K562 (cell line): ENCODE results near the gene IMP4. TPM values are rescaled to one million over a fixed set of nuclear protein-coding genes. Genes with fewer than 3 reads are reported as not detected.

Experiments used
- BMI1 ChIP-seq: fragments of 150-350 bp; IDR thresholded peaks from 2 replicates; pipeline ENCODE4 v1.6.1; 2014; ENCODE audit warnings: low read length
- CXXC5 ChIP-seq: fragments of 250-450 bp; sonication (Bioruptor Pico); IDR thresholded peaks from 2 replicates; pipeline ENCODE4 v1.8.0; 2022; ENCODE audit warnings: inconsistent platforms, mild to moderate bottlenecking, moderate library complexity
- DDX20 ChIP-seq: fragments of 450-650 bp; IDR thresholded peaks from 2 replicates; pipeline ENCODE4 v1.6.1; 2016; ENCODE audit warnings: missing genetic modification characterization, low read depth, mild to moderate bottlenecking, missing compliant biosample characterization, moderate library complexity
- GABPA ChIP-seq: fragments of 200-800 bp; sonication (Bioruptor generic); conservative IDR thresholded peaks from 2 replicates; pipeline ENCODE4 v1.6.1; 2016; ENCODE audit warnings: low read depth, missing genetic modification characterization, missing compliant biosample characterization
- HLTF ChIP-seq: fragments of 450-650 bp; IDR thresholded peaks from 2 replicates; pipeline ENCODE4 v1.6.1; 2016
- HMG20B ChIP-seq: fragments of 250-450 bp; sonication (Bioruptor Pico); IDR thresholded peaks from 2 replicates; pipeline ENCODE4 v1.5.0; 2021; ENCODE audit warnings: mild to moderate bottlenecking
- MAZ ChIP-seq, 2 experiments: fragments of 450-650 bp in 1 of 2; sonication (generic) in 1 of 2; formaldehyde crosslinking; IDR thresholded peaks in 1 of 2; conservative IDR thresholded peaks in 1 of 2; 2 replicates each; pipeline versions ENCODE4 v1.4.0 to v1.5.0; 2020; ENCODE audit warnings: mild to moderate bottlenecking in 1 of 2, missing genetic modification reagents in 1 of 2
- MBD1 ChIP-seq: fragments of 250-450 bp; sonication (Bioruptor Pico); IDR thresholded peaks from 2 replicates; pipeline ENCODE4 v1.8.0; 2022; ENCODE audit warnings: inconsistent platforms
- NR2C2 ChIP-seq, 2 experiments: fragments of 200-800 bp in 1 of 2; sonication (Bioruptor generic) in 1 of 2; sonication (generic) in 1 of 2; formaldehyde crosslinking in 1 of 2; IDR thresholded peaks; 2 replicates each; pipeline versions ENCODE4 v1.6.1 to v1.8.0; 2016 to 2022; ENCODE audit warnings: mild to moderate bottlenecking in 1 of 2, missing compliant biosample characterization in 1 of 2, missing genetic modification characterization in 1 of 2, missing genetic modification reagents in 1 of 2
- NUFIP1 ChIP-seq: fragments of 450-650 bp; IDR thresholded peaks from 2 replicates; pipeline ENCODE4 v1.6.1; 2018; ENCODE audit not compliant: partially characterized antibody
- RBFOX2 ChIP-seq: fragments of 200-400 bp; formaldehyde crosslinking; IDR thresholded peaks from 2 replicates; pipeline ENCODE4 v1.6.1; 2017; ENCODE audit warnings: low read depth, mild to moderate bottlenecking, low read length, moderate library complexity
- SAP30 ChIP-seq: fragments of 200-600 bp; sonication (generic); IDR thresholded peaks from 2 replicates; pipeline ENCODE4 v1.6.1; 2012; ENCODE audit warnings: borderline replicate concordance, low read depth, mild to moderate bottlenecking, moderate library complexity, low read length, control low read depth, inconsistent platforms; ENCODE audit not compliant: insufficient read depth, poor library complexity, severe bottlenecking
- SRF ChIP-seq, 2 experiments: fragments of 250-450, 450-650 bp in 1 of 2; sonication (Bioruptor Pico) in 1 of 2; sonication (generic) in 1 of 2; formaldehyde crosslinking; IDR thresholded peaks; 2 replicates each; pipeline versions ENCODE4 v1.5.0 to v1.5.1; 2020 to 2022; ENCODE audit warnings: mild to moderate bottlenecking in 1 of 2, missing genetic modification reagents in 1 of 2
- TFAP4 ChIP-seq: sonication (generic); formaldehyde crosslinking; IDR thresholded peaks from 2 replicates; pipeline ENCODE4 v1.8.0; 2022; ENCODE audit warnings: missing genetic modification reagents, mild to moderate bottlenecking, moderate library complexity, borderline replicate concordance
- ZFX ChIP-seq: sonication (generic); formaldehyde crosslinking; IDR thresholded peaks from 2 replicates; pipeline ENCODE4 v1.8.0; 2022; ENCODE audit warnings: mild to moderate bottlenecking, missing genetic modification reagents, moderate library complexity
- ZNF696 ChIP-seq: fragments of 250-450 bp; sonication (Bioruptor Pico); conservative IDR thresholded peaks from 2 replicates; pipeline ENCODE4 v1.4.0; 2020; ENCODE audit warnings: mild to moderate bottlenecking, moderate library complexity
- ZNF75A ChIP-seq: fragments of 450-650 bp; formaldehyde crosslinking; IDR thresholded peaks from 2 replicates; pipeline ENCODE4 v1.4.0; 2020; ENCODE audit warnings: mild to moderate bottlenecking
- ZNF780A ChIP-seq: fragments of 250-450 bp; sonication (Bioruptor Pico); IDR thresholded peaks from 2 replicates; pipeline ENCODE4 v1.5.0; 2021; ENCODE audit warnings: mild to moderate bottlenecking
- ZZZ3 ChIP-seq: fragments of 450-650 bp; IDR thresholded peaks from 2 replicates; pipeline ENCODE4 v1.6.1; 2016; ENCODE audit warnings: antibody characterized with exemption, mild to moderate bottlenecking, moderate library complexity
- polyA plus RNA-seq, 8 experiments: library from polyadenylated mRNA; depleted of rRNA in 4 of 8; stranded (reverse) in 5 of 8; unstranded in 3 of 8; fragments of >200 nt; fragmentation: Nextera tagmentation in 2 of 8; fragmentation: Illumina TruSeq in 1 of 8; extraction: Ambion mirVana in 2 of 8; extraction: Trizol in 1 of 8; gene quantifications; 2 replicates each; pipeline versions ENCODE4 v1.2.1 to v1.2.3, GENCODE V29; 2011 to 2014; ENCODE audit warnings: inconsistent platforms in 1 of 8, missing spikeins in 1 of 8
- total RNA-seq, 7 experiments: library from RNA; depleted of rRNA in 6 of 7; stranded (reverse); fragments of >200 nt in 6 of 7; fragmentation: Illumina TruSeq in 2 of 7; extraction: Trizol in 2 of 7; gene quantifications; 2 replicates each; pipeline versions ENCODE4 v1.2.1 to v1.2.3, GENCODE V29; 2011 to 2021; ENCODE audit warnings: low replicate concordance in 1 of 7
- TF ChIP-seq, protein P1 (sequence below): fragments of 250-450 bp; sonication (Bioruptor Pico); IDR thresholded peaks from 2 replicates; pipeline ENCODE4 v1.5.0; 2020; ENCODE audit warnings: mild to moderate bottlenecking
- TF ChIP-seq, protein P2 (sequence below): fragments of 450-650 bp; IDR thresholded peaks from 2 replicates; pipeline ENCODE4 v1.6.1; 2014; ENCODE audit warnings: low read depth, mild to moderate bottlenecking, moderate library complexity, borderline replicate concordance

Gene IMP4
- total and polyA plus RNA-seq, 9 of the 15 experiments (the other 6 are each of a cell fraction or from before 2014, with no cell fraction given): 35.4 to 209 (median 100.0) TPM

DNA sequence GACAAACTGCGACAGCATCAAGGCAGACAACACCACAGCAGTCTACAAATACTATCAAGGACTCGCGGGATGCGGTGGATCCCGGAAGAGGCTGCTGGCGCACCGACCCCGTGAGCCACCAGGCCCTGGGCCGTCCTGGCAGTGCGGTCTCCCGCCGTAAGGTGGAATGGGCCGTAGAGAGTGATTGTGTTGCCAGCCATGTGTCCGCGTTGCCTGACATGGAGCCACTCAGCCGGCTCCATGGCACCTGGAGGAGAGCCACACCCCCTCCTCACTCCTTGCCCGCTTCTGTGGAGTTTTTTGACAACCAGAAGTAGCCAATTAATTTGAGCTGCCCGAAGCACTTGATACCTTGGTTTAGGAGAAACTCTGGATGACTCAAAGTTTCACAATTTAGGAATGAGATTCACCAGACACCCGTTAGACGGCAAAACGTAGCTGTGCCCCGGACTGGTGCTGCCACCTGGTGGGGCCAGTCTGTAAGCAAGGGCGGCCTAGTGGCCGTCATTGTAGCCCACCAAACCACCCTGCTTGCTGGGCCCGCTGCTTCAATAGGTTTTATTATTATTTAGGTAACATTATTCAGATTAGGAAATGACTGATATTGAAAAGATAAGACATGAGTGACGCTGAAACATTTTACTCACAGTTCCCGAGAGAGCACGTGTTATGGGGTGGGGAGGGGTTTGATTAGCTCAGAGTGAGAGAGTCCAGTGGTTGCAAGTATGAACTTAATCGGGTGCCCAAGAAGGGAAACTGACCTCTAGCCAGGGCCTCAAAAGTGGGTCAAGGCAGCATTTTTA is 10.2 kb upstream of the IMP4 start (continued):
- no peak for TF ChIP-seq ZNF780A (CRISPR knock-in tag)
- TF ChIP-seq GABPA: no peak
- TF ChIP-seq SAP30: no peak
- no peak for TF ChIP-seq HLTF
- TF ChIP-seq DDX20 (tag): no peak
- peak in 1 of 2 experiments; percentile 66; a peak in 3 of 4 replicates for TF ChIP-seq MAZ (CRISPR knock-in tag; conservative IDR thresholded peaks at IDR 0.05 in 1 of 2, IDR thresholded peaks at IDR 0.05 in 1 of 2)
- TF ChIP-seq NUFIP1: no peak
- TF ChIP-seq ZZZ3: no peak
- 0 out of 2 replicates have a peak, but pooled peaks have one; percentile 12 for TF ChIP-seq MBD1 (CRISPR knock-in tag)
- TF ChIP-seq ZFX (CRISPR knock-in tag): peak; percentile 46
- TF ChIP-seq BMI1: no peak
- no peak for TF ChIP-seq ZNF75A
- TF ChIP-seq TFAP4 (CRISPR knock-in tag): peak; percentile 27; the same call in 1 of the 2 replicates
- TF ChIP-seq CXXC5: peak; percentile 42; the same call in 1 of the 2 replicates
- TF ChIP-seq, protein P1, sequence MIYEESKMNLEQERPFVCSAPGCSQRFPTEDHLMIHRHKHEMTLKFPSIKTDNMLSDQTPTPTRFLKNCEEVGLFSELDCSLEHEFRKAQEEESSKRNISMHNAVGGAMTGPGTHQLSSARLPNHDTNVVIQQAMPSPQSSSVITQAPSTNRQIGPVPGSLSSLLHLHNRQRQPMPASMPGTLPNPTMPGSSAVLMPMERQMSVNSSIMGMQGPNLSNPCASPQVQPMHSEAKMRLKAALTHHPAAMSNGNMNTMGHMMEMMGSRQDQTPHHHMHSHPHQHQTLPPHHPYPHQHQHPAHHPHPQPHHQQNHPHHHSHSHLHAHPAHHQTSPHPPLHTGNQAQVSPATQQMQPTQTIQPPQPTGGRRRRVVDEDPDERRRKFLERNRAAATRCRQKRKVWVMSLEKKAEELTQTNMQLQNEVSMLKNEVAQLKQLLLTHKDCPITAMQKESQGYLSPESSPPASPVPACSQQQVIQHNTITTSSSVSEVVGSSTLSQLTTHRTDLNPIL: no peak
- TF ChIP-seq SRF (CRISPR knock-in tag; IDR thresholded peaks at IDR 0.05): no peak
- TF ChIP-seq HMG20B (CRISPR knock-in tag): no peak
- TF ChIP-seq RBFOX2: no peak
- no peak for TF ChIP-seq ZNF696 (CRISPR knock-in tag)
- TF ChIP-seq NR2C2 (CRISPR knock-in tag; IDR thresholded peaks at IDR 0.05): no peak
- TF ChIP-seq NR2C2 (tag; IDR thresholded peaks at IDR 0.05): no peak
- TF ChIP-seq, protein P2, sequence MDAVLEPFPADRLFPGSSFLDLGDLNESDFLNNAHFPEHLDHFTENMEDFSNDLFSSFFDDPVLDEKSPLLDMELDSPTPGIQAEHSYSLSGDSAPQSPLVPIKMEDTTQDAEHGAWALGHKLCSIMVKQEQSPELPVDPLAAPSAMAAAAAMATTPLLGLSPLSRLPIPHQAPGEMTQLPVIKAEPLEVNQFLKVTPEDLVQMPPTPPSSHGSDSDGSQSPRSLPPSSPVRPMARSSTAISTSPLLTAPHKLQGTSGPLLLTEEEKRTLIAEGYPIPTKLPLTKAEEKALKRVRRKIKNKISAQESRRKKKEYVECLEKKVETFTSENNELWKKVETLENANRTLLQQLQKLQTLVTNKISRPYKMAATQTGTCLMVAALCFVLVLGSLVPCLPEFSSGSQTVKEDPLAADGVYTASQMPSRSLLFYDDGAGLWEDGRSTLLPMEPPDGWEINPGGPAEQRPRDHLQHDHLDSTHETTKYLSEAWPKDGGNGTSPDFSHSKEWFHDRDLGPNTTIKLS: no peak
